Nephron progenitor cell (in vitro differentiated cells): Measurements from ENCODE around the gene CTF1.
"Not testable (repeated sequence)": the region's sequence is repeated elsewhere in the genome, so short reads cannot be mapped to it uniquely, and the experiment has no call there.

ENCODE experiments used
- DNase-seq: peaks from one replicate; pipeline ENCODE4 v3.0.0; 2021
- H3K27ac Mint-ChIP-seq: 2 replicates; pipeline ENCODE4 v1.8.0; 2021; ENCODE audit warnings: mild to moderate bottlenecking, moderate library complexity, mixed read lengths
- H3K27me3 Mint-ChIP-seq: 2 replicates; pipeline ENCODE4 v1.8.0; 2021; ENCODE audit warnings: mild to moderate bottlenecking, low read depth, mixed read lengths; ENCODE audit not compliant: poor library complexity
- H3K36me3 Mint-ChIP-seq: 2 replicates; pipeline ENCODE4 v1.8.0; 2021; ENCODE audit warnings: low read depth, mixed read lengths
- H3K4me1 Mint-ChIP-seq: 2 replicates; pipeline ENCODE4 v1.8.0; 2021; ENCODE audit warnings: mixed read lengths
- H3K4me3 Mint-ChIP-seq: 2 replicates; pipeline ENCODE4 v1.8.0; 2021; ENCODE audit warnings: mild to moderate bottlenecking, moderate library complexity, mixed read lengths
- H3K9me3 Mint-ChIP-seq: 2 replicates; pipeline ENCODE4 v1.8.0; 2021; ENCODE audit warnings: mild to moderate bottlenecking, moderate library complexity, mixed read lengths
- TF ChIP-seq, protein P1 (sequence below): fragments of 200-600 bp; sonication (generic); IDR thresholded peaks from 2 replicates; pipeline ENCODE4 v1.5.0; 2021; ENCODE audit warnings: antibody characterized with exemption

The CTF1 gene

DNA sequence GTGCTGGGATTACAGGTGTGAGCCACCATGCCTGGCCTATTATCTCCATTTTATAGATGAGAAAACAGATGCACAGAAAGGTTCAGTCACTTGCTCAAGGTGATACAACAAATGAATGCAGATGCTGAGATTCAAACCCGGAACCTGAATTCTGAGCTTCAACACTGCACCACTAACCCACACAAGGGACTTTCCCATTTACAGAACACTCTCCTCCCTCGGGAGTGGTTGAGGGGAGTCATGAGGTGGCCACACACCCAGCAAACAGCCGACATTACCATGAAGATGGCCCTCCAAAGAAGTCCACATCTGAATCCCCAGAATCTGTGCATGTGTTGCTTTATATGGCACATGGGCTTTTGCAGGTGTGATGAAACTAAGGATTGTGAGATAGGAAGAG is 11.7 kb upstream of the CTF1 start:
- Mint-ChIP-seq H3K4me1 (peaks cover 29% of the 10 kb centered on the region), H3K4me3 (no peak overlapping the region), H3K9me3 (no peaks in the 10 kb centered on the region), H3K36me3 (peaks cover 41% of the 10 kb centered on the region), H3K27ac (peak overlapping the region; percentile 9), H3K27me3 (peaks cover 9% of the 10 kb centered on the region)
- TF ChIP-seq, protein P1, sequence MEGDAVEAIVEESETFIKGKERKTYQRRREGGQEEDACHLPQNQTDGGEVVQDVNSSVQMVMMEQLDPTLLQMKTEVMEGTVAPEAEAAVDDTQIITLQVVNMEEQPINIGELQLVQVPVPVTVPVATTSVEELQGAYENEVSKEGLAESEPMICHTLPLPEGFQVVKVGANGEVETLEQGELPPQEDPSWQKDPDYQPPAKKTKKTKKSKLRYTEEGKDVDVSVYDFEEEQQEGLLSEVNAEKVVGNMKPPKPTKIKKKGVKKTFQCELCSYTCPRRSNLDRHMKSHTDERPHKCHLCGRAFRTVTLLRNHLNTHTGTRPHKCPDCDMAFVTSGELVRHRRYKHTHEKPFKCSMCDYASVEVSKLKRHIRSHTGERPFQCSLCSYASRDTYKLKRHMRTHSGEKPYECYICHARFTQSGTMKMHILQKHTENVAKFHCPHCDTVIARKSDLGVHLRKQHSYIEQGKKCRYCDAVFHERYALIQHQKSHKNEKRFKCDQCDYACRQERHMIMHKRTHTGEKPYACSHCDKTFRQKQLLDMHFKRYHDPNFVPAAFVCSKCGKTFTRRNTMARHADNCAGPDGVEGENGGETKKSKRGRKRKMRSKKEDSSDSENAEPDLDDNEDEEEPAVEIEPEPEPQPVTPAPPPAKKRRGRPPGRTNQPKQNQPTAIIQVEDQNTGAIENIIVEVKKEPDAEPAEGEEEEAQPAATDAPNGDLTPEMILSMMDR: no peak
- no peak for DNase-seq

DNA sequence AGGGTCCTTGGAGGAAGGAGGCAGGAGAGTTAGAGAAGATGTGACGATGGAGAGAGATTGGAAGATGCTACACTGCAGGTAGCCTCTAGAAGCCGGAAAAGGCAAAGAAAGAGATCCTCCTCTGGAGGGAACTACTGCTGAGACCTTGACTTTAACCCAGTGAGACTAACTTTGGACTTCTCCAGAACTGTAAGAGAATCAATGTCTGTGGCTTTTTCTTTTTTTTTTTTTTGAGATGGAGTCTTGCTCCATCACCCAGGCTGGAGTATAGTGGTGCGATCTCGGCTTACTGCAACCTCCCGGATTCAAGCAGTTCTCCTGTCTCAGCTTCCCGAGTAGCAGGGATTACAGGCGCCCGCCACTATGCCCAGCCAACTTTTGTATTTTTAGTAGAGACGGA is 11.2 kb upstream of the CTF1 start:
- TF ChIP-seq, protein P1: no peak
- peak overlapping the region; percentile 9 for H3K27ac Mint-ChIP-seq
- H3K27me3 Mint-ChIP-seq: peaks cover 9% of the 10 kb centered on the region
- peaks cover 46% of the 10 kb centered on the region for H3K36me3 Mint-ChIP-seq
- H3K4me1 Mint-ChIP-seq: peaks cover 32% of the 10 kb centered on the region
- no peak for DNase-seq
- no peaks in the 10 kb centered on the region for H3K9me3 Mint-ChIP-seq
- no peak overlapping the region for H3K4me3 Mint-ChIP-seq

DNA sequence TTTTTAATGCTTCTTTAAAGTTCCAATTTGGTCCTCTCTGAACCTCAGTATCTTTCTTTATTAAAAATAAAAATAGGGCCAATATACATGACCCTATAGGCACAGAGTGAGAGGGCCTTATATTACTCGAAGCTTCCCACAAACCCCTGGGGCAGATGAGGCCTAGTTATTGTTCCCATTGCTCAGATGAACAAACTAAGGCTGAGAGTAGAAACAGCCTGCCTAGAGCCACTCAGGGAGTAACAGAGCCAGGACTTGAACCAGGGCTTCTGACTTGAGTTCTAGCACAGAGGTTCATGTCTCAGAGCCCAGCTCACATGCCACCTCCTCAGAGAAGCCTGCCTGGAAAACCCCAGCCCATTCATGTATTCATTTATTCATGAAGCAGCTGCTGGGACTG is 10.3 kb upstream of the CTF1 start:
- DNase-seq: no peak
- TF ChIP-seq, protein P1: no peak
- Mint-ChIP-seq H3K36me3 (peaks cover 41% of the 10 kb centered on the region), H3K4me1 (peaks cover 26% of the 10 kb centered on the region), H3K27ac (peak overlapping the region; percentile 54), H3K4me3 (no peak overlapping the region), H3K27me3 (peaks cover 9% of the 10 kb centered on the region), H3K9me3 (no peaks in the 10 kb centered on the region)

DNA sequence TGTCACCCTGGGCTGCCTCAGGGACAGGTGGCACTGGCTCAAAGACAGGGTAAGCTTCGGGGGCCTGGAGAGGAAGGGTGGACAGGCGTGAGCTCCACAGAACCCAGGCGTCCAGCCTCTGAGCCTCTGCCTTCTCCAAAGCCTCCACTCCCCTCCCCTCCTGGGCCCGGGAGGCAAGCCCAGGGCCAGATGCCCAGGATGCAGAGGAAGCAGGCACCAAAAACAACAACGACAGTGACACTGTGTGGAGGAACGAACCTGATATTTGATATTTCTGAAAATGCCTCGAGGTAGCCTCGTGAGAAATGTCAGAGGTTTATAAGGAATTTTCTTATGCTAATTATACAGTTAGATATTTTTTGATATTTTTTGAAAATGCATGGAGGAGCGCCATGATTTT is 8.5 kb upstream of the CTF1 start:
- Mint-ChIP-seq H3K9me3 (no peaks in the 10 kb centered on the region), H3K27ac (no peak overlapping the region)

DNA sequence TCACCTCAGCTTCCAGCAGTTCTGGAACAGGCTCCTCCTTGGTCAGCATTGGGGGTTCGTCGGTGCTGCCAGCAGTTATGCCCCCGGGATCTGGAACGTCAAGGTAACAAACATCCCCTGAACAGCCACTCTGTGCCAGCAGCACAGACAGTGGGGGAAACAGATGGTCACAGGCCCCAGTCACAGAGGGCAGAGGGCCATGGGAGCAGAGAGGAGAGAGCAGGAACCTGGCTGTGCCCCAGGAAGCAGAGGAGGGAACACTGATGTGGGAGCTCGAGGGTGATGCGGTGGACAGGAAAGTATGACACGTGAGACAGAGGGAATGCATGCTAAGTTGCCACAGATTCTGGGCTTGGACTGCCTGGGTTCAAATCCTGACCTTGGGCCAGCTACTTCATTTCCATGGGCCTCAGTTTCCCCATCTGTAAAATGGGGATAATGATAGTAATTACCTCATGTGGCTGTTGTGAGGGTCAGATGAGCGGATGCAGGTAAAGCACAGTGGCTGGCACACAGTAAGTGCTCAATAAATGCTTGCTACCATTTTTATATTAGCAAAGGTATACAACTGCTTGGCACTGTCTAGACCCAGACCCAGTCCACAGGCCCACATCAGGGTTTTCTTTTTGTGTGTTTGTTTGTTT is 7.4 kb upstream of the CTF1 start:
- Mint-ChIP-seq H3K36me3 (peaks cover 30% of the 10 kb centered on the region), H3K4me3 (no peak overlapping the region), H3K9me3 (no peaks in the 10 kb centered on the region), H3K27ac (peak overlapping the region; percentile 95), H3K27me3 (peaks cover 6% of the 10 kb centered on the region), H3K4me1 (peaks cover 24% of the 10 kb centered on the region)
- DNase-seq: no peak
- TF ChIP-seq, protein P1: no peak

More for the DNA sequence above, 8.5 kb upstream of the CTF1 start:
- H3K4me1 Mint-ChIP-seq: peaks cover 22% of the 10 kb centered on the region
- DNase-seq: no peak
- H3K36me3 Mint-ChIP-seq: peaks cover 33% of the 10 kb centered on the region
- H3K27me3 Mint-ChIP-seq: peaks cover 7% of the 10 kb centered on the region
- TF ChIP-seq, protein P1: no peak
- H3K4me3 Mint-ChIP-seq: no peak overlapping the region

DNA sequence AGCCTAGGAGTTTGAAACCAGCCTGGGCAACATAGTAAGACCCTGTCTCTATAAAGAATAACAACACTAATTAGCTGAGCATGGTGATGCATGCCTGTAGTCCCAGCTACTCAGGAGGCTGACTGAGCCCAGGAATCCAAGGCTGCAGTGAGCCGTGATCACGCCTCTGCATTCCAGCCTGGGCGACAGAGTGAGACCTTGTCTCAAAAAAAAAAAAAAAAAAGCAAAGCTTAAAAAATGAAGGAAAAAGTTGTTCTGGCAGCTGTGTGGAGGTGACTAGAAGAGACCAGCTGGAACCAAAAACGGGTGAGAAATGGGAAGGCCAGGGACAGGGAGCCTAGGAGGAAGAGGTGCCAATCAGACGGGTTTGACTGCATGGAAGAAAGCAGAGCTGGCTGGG is 6.7 kb upstream of the CTF1 start:
- TF ChIP-seq, protein P1: no peak
- peaks cover 6% of the 10 kb centered on the region for H3K27me3 Mint-ChIP-seq
- no peaks in the 10 kb centered on the region for H3K9me3 Mint-ChIP-seq
- peaks cover 29% of the 10 kb centered on the region for H3K36me3 Mint-ChIP-seq
- H3K4me3 Mint-ChIP-seq: no peak overlapping the region
- peak overlapping the region; percentile 84 for H3K27ac Mint-ChIP-seq
- H3K4me1 Mint-ChIP-seq: peaks cover 30% of the 10 kb centered on the region
- no peak for DNase-seq

DNA sequence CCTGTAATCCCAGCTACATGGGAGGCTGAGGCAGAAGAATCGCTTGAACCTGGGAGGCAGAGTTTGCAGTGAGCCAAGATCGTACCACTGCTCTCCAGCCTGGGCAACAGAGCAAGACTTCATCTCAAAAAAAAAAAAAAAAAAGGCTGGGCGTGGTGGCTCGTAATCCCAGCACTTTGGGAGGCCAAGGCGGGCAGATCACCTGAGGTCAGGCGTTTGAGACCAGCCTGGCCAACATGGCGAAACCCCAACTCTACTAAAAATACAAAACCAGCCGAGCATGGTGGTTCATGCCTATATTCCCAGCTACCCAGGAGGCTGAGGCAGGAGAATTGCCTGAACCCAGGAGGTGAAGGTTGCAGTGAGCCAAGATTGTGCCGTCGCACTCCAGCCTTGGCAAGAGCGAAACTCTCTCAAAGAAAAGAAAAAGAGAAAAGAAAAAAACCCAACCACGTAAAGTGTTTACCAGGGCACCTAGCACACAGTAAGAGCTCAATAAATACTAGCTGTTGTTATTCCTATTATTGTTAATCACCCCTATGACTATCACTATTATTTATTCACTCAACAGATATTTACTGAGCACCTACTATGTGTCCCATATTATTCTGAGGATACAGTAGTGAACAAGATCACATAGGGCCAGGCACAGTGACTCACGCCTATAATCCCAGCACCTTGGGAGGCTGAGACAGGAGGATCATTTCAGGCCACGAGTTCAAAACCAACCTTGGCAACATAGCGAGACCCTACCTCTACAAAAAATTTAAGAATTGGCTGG is 5.2 kb upstream of the CTF1 start:
- peaks cover 24% of the 10 kb centered on the region for H3K36me3 Mint-ChIP-seq
- peaks cover 45% of the 10 kb centered on the region for H3K4me1 Mint-ChIP-seq
- DNase-seq, H3K27ac Mint-ChIP-seq, H3K9me3 Mint-ChIP-seq, H3K27me3 Mint-ChIP-seq: not testable (repeated sequence)
- H3K4me3 Mint-ChIP-seq: peak overlapping the region; percentile 55
